HG03064 (cell line): ENCODE data around the gene BMX.

Experiments used
- ATAC-seq: cut with Tn5 transposase; IDR thresholded peaks from one replicate; pipeline ENCODE4 v1.9.1; 2021; ENCODE audit warnings: low read depth; ENCODE audit not compliant: unreplicated experiment

Gene BMX

GRCh38 chrX:15505101-15505500 is 4.5 kb downstream of the BMX start:
- no peak for ATAC-seq

- no peak for ATAC-seq
These were observed 6.4 kb downstream of the BMX start for GRCh38 chrX:15507005-15507404.

GRCh38 chrX:15509845-15510244 is 9.2 kb downstream of the BMX start:
- ATAC-seq, result no peak

GRCh38 chrX:15511563-15511962 is 11.0 kb downstream of the BMX start:
- no peak for ATAC-seq

GRCh38 chrX:15512401-15512965 is 11.9 kb downstream of the BMX start:
- no peak for ATAC-seq

GRCh38 chrX:15514279-15514678 is 13.7 kb downstream of the BMX start:
- no peak for ATAC-seq

- ATAC-seq, result no peak
These were observed 15.3 kb downstream of the BMX start for GRCh38 chrX:15515931-15516330.

GRCh38 chrX:15522464-15522863 is 21.9 kb downstream of the BMX start:
- no peak for ATAC-seq

GRCh38 chrX:15523088-15523487 is 22.5 kb downstream of the BMX start:
- no peak for ATAC-seq

- ATAC-seq, result no peak
These were observed 23.8 kb downstream of the BMX start for GRCh38 chrX:15524417-15524816.

- ATAC-seq, result no peak
These were observed 25.2 kb downstream of the BMX start for GRCh38 chrX:15525664-15526416.

- no peak for ATAC-seq
These were observed 28.6 kb downstream of the BMX start for GRCh38 chrX:15529165-15529564.

GRCh38 chrX:15530318-15530717 is 29.7 kb downstream of the BMX start:
- ATAC-seq, result no peak

- no peak for ATAC-seq
These were observed 46.1 kb downstream of the BMX start for GRCh38 chrX:15546745-15547144.

- no peak for ATAC-seq
These were observed 46.7 kb downstream of the BMX start for GRCh38 chrX:15547356-15547755.

GRCh38 chrX:15549189-15550012 is 48.8 kb downstream of the BMX start:
- no peak for ATAC-seq

- ATAC-seq, result no peak
These were observed 58.6 kb downstream of the BMX start for GRCh38 chrX:15559227-15559626.

GRCh38 chrX:15560924-15561323 is 60.3 kb downstream of the BMX start:
- ATAC-seq, result no peak

GRCh38 chrX:15563056-15563455 is 62.4 kb downstream of the BMX start:
- no peak for ATAC-seq

GRCh38 chrX:15564981-15565579 is 64.5 kb downstream of the BMX start:
- ATAC-seq, result no peak

GRCh38 chrX:15566244-15566643 is 65.6 kb downstream of the BMX start:
- ATAC-seq, result no peak
